Stomach (tissue), 4 donors: ENCODE results near the gene SLC22A5.

ENCODE experiments used
- EP300 ChIP-seq: sonication (generic); formaldehyde crosslinking; IDR thresholded peaks from one replicate; pipeline ENCODE4 v1.6.1; 2017; ENCODE audit warnings: antibody characterized with exemption
- POLR2A ChIP-seq, 4 donors: fragments of 450-650 bp; IDR thresholded peaks; one replicate each; pipeline ENCODE4 v1.6.1; 2016; ENCODE audit warnings: antibody characterized with exemption in 4 of 4, control low read depth in 2 of 4, mild to moderate bottlenecking in 1 of 4, moderate library complexity in 1 of 4
- POLR2AphosphoS5 ChIP-seq, 3 donors: sonication (generic); formaldehyde crosslinking; IDR thresholded peaks; one replicate each; pipeline ENCODE4 v1.6.1; 2016; ENCODE audit warnings: antibody characterized with exemption in 3 of 3
- TF ChIP-seq, protein P1 (sequence below), 7 experiments: fragments of 450-650 bp in 4 of 7; fragments of 200-600 bp in 3 of 7; sonication (generic) in 3 of 7; IDR thresholded peaks; one replicate each; pipeline ENCODE4 v1.5.1; 2016 to 2019; ENCODE audit warnings: antibody characterized with exemption in 7 of 7, control low read depth in 2 of 7, mild to moderate bottlenecking in 1 of 7

DNA sequence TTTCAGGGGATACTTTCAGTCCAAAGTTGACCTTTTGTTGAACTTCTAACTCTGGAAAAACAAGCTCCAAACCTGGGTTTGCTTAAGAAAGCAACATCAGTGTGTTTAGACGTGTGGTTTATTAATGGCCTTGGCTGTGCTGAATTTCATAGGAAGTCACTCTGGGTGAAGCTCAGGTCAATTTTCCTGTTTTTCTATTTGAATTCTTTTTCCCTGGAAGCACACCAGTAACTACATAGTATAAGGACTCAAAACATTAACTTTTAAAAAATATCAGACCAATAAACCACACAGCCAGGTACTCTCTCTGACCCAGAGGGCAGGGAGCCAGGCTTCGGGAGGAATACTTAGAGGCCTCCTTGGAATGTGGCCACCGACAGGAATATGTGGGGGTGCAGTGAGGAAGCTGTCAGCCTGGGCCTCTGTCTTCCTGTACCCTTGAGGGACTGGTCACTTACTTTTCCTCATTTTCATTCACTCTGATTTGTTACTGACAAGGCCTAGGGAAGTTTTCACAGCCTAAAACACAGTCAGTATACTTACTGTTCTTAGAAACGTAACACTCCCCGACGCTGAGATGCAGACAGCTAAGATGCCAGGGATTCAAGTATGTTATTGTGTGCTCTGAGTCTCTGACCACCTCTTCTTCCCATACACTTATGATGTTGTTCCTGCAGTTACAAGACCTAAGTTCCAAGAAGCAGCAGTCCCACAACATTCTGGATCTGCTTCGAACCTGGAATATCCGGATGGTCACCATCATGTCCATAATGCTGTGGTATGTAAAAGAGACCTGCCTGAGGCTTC, 18.9 kb downstream of the SLC22A5 start:
- TF ChIP-seq, protein P1, sequence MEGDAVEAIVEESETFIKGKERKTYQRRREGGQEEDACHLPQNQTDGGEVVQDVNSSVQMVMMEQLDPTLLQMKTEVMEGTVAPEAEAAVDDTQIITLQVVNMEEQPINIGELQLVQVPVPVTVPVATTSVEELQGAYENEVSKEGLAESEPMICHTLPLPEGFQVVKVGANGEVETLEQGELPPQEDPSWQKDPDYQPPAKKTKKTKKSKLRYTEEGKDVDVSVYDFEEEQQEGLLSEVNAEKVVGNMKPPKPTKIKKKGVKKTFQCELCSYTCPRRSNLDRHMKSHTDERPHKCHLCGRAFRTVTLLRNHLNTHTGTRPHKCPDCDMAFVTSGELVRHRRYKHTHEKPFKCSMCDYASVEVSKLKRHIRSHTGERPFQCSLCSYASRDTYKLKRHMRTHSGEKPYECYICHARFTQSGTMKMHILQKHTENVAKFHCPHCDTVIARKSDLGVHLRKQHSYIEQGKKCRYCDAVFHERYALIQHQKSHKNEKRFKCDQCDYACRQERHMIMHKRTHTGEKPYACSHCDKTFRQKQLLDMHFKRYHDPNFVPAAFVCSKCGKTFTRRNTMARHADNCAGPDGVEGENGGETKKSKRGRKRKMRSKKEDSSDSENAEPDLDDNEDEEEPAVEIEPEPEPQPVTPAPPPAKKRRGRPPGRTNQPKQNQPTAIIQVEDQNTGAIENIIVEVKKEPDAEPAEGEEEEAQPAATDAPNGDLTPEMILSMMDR (IDR thresholded peaks at IDR 0.05) = no peak
- TF ChIP-seq POLR2A (IDR thresholded peaks at IDR 0.05) = no peak
- TF ChIP-seq EP300 = no peak
- peak in 2 of 3 donors; percentile 23 to 26 for TF ChIP-seq POLR2AphosphoS5 (IDR thresholded peaks at IDR 0.05)
